NCI-H82 (cell line): ENCODE data around the gene ARHGAP15.

Experiments
- DNase-seq: peaks from one replicate; lab custom pipeline; 2025; lab: John Stamatoyannopoulos, UW

Gene ARHGAP15

GRCh38 chr2:143690235-143690634, 561.0 kb downstream of the ARHGAP15 start:
- DNase-seq, result no peak

- no peak for DNase-seq
Observed at GRCh38 chr2:143691121-143691520, 561.9 kb downstream of the ARHGAP15 start.

- no peak for DNase-seq
Observed at GRCh38 chr2:143692162-143692561, 562.9 kb downstream of the ARHGAP15 start.

GRCh38 chr2:143692967-143693366, 563.7 kb downstream of the ARHGAP15 start:
- DNase-seq, result no peak

GRCh38 chr2:143694335-143694734, 565.1 kb downstream of the ARHGAP15 start:
- no peak for DNase-seq

GRCh38 chr2:143696651-143697050, 567.4 kb downstream of the ARHGAP15 start:
- DNase-seq, result no peak

GRCh38 chr2:143697744-143698143, 568.5 kb downstream of the ARHGAP15 start:
- DNase-seq, result no peak

- DNase-seq, result no peak
Observed at GRCh38 chr2:143698352-143698751, 569.1 kb downstream of the ARHGAP15 start.

- DNase-seq, result no peak
Observed at GRCh38 chr2:143698888-143699570, 569.8 kb downstream of the ARHGAP15 start.

GRCh38 chr2:143700865-143701264, 571.6 kb downstream of the ARHGAP15 start:
- DNase-seq, result no peak

- DNase-seq, result no peak
Observed at GRCh38 chr2:143701785-143702184, 572.6 kb downstream of the ARHGAP15 start.

GRCh38 chr2:143702931-143703330, 573.7 kb downstream of the ARHGAP15 start:
- DNase-seq, result no peak

GRCh38 chr2:143704451-143705106, 575.4 kb downstream of the ARHGAP15 start:
- no peak for DNase-seq

- no peak for DNase-seq
Observed at GRCh38 chr2:143705108-143705707, 576.0 kb downstream of the ARHGAP15 start.

- no peak for DNase-seq
Observed at GRCh38 chr2:143706354-143706753, 577.1 kb downstream of the ARHGAP15 start.

GRCh38 chr2:143708682-143709081, 579.5 kb downstream of the ARHGAP15 start:
- DNase-seq, result no peak

- no peak for DNase-seq
Observed at GRCh38 chr2:143710196-143710595, 581.0 kb downstream of the ARHGAP15 start.

- no peak for DNase-seq
Observed at GRCh38 chr2:143710879-143711278, 581.7 kb downstream of the ARHGAP15 start.

- no peak for DNase-seq
Observed at GRCh38 chr2:143716522-143716921, 587.3 kb downstream of the ARHGAP15 start.

GRCh38 chr2:143717053-143717452, 587.8 kb downstream of the ARHGAP15 start:
- DNase-seq, result no peak

GRCh38 chr2:143717536-143718168, 588.4 kb downstream of the ARHGAP15 start:
- no peak for DNase-seq

GRCh38 chr2:143718745-143719144, 589.5 kb downstream of the ARHGAP15 start:
- DNase-seq, result no peak

- no peak for DNase-seq
Observed at GRCh38 chr2:143719406-143719805, 590.2 kb downstream of the ARHGAP15 start.
